MM.1S (cell line): Measurements from ENCODE around the gene RNFT2.

Experiments used
- DNase-seq: peaks from one replicate; pipeline ENCODE4 v3.0.0-alpha.2; 2015
- H2AFZ ChIP-seq: fragments of 300-600 bp; sonication (generic); 2 replicates; pipeline ENCODE4 v1.6.0; 2016; ENCODE audit warnings: antibody characterized with exemption, low read length
- H3F3A ChIP-seq: fragments of 300-600 bp; sonication (generic); 2 replicates; pipeline ENCODE4 v1.6.1; 2016; ENCODE audit warnings: mild to moderate bottlenecking, antibody characterized with exemption, low read length, moderate library complexity, mixed read lengths; ENCODE audit not compliant: insufficient read depth
- H3K27ac ChIP-seq: fragments of 300-600 bp; sonication (generic); 2 replicates; pipeline ENCODE4 v1.5.1; 2016; ENCODE audit warnings: mild to moderate bottlenecking, low read length
- H3K27me3 ChIP-seq: fragments of 300-600 bp; sonication (generic); replicated peaks from 2 replicates; pipeline ENCODE4 v1.6.0; 2016; ENCODE audit warnings: low read length; ENCODE audit not compliant: insufficient read depth
- H3K36me3 ChIP-seq: fragments of 300-600 bp; sonication (generic); replicated peaks from 2 replicates; pipeline ENCODE4 v1.6.1; 2016; ENCODE audit warnings: mild to moderate bottlenecking, low read length, mixed read lengths; ENCODE audit not compliant: insufficient read depth
- H3K4me1 ChIP-seq: fragments of 300-600 bp; sonication (generic); 2 replicates; pipeline ENCODE4 v1.6.1; 2016; ENCODE audit warnings: low read length, mixed read lengths
- H3K4me2 ChIP-seq: fragments of 300-600 bp; sonication (generic); 2 replicates; pipeline ENCODE4 v1.6.0; 2016; ENCODE audit warnings: low read depth, low read length
- H3K4me3 ChIP-seq: fragments of 300-600 bp; sonication (generic); 2 replicates; pipeline ENCODE4 v1.5.1; 2016; ENCODE audit warnings: low read length, mixed read lengths
- H3K79me2 ChIP-seq: fragments of 300-600 bp; sonication (generic); 2 replicates; pipeline ENCODE4 v1.6.1; 2016; ENCODE audit warnings: mixed run types, low read length, mixed read lengths
- H3K9ac ChIP-seq: fragments of 300-600 bp; sonication (generic); 2 replicates; pipeline ENCODE4 v1.6.1; 2016; ENCODE audit warnings: low read length, mixed read lengths
- H3K9me2 ChIP-seq: fragments of 300-600 bp; sonication (generic); replicated peaks from 2 replicates; pipeline ENCODE4 v1.6.1; 2016; ENCODE audit warnings: mild to moderate bottlenecking, low read length, mixed read lengths; ENCODE audit not compliant: insufficient read depth
- H3K9me3 ChIP-seq: fragments of 300-600 bp; sonication (generic); replicated peaks from 2 replicates; pipeline ENCODE4 v1.6.1; 2016; ENCODE audit warnings: mild to moderate bottlenecking, low read length, mixed read lengths; ENCODE audit not compliant: insufficient read depth
- H4K20me1 ChIP-seq: fragments of 300-600 bp; sonication (generic); 2 replicates; pipeline ENCODE4 v1.6.1; 2016; ENCODE audit warnings: mild to moderate bottlenecking, low read length, moderate library complexity, mixed read lengths; ENCODE audit not compliant: insufficient read depth
- CTCF ChIP-seq: fragments of 300-600 bp; sonication (generic); IDR thresholded peaks from 2 replicates; pipeline ENCODE4 v1.5.1; 2016; ENCODE audit warnings: antibody characterized with exemption, low read length, mixed read lengths
- EZH2 ChIP-seq: fragments of 300-600 bp; sonication (generic); optimal IDR thresholded peaks from 2 replicates; pipeline ENCODE3; 2017; ENCODE audit warnings: low read depth, mild to moderate bottlenecking, antibody characterized with exemption, low read length, mixed read lengths
- EZH2phosphoT487 ChIP-seq: fragments of 300-600 bp; sonication (generic); IDR thresholded peaks from 2 replicates; pipeline ENCODE4 v1.6.1; 2018; ENCODE audit warnings: antibody characterized with exemption, low read length

RNFT2 gene

DNA sequence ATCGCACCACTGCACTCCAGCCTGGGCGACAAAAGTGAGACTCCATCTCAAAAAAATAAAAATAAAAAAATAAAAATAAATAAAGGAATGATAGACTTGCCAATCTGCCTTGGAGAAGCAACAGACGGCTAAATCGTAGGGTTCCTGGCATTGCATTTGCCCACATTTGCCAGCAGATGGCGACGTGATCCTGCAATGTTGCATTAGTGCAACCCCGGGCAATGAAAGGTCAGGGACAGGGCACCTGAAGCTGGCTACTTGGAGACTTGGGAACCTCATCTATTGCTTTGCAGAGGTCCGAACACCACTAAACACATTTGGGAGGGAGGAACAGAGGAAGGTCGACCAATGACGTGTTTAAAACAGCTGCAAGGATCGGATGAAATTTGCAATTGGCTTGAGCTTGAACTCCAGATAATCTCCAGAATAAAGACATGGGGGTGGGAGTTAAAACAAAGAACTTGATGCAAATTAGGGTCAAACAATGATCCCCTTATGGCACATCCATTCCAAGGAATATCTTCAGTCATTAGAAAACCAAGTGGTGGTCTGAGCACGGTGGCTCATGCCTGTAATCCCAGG is 34.8 kb upstream of the RNFT2 start:
- Histone ChIP-seq H3K27ac (no peak overlapping the region), H3K4me3 (no peak overlapping the region), H3K9me3 (no peaks in the 10 kb centered on the region), H3K27me3 (no peaks in the 10 kb centered on the region), H3K9me2 (no peaks in the 10 kb centered on the region), H3K4me1 (peaks cover 17% of the 10 kb centered on the region), H3K36me3 (no peaks in the 10 kb centered on the region), H3K4me2 (0 out of 2 replicates have a peak overlapping the region, but pooled peaks have one; percentile 13), H4K20me1 (no peaks in the 10 kb centered on the region), H3K9ac (no peak overlapping the region), H2AFZ (no peak overlapping the region), H3K79me2 (no peaks in the 10 kb centered on the region), H3F3A (no peaks in the 10 kb centered on the region)
- TF ChIP-seq EZH2 (no peak), CTCF (peak; percentile 56)
- DNase-seq: peak; percentile 61

DNA sequence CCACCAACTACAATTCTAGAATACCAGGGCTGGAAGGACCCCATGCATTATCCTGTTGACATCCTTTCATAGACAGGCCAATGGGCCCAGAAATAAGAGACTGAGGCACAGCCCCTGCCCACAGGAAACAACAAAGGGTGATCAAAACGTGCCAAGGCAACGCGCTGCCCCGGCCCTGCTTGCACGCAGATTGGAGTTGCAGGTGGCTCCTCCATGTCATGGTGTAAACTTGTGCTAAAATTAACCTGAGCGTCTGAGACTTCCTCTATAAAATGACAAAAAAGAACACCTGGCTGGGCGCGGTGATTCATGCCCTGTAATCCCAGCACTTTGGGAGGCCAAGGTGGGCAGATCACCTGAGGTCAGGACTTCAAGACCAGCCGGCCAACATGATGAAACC is 30.4 kb upstream of the RNFT2 start:
- H3K9ac ChIP-seq: no peak overlapping the region
- H4K20me1 ChIP-seq: no peaks in the 10 kb centered on the region
- H3F3A ChIP-seq: peaks cover 6% of the 10 kb centered on the region; the same call in 1 of the 2 replicates
- H3K9me2 ChIP-seq: no peaks in the 10 kb centered on the region
- peak; percentile 71 for DNase-seq
- H3K79me2 ChIP-seq: no peaks in the 10 kb centered on the region
- H2AFZ ChIP-seq: 0 out of 2 replicates have a peak overlapping the region, but pooled peaks have one; percentile 10
- H3K27ac ChIP-seq: peak overlapping the region; percentile 71
- H3K36me3 ChIP-seq: no peaks in the 10 kb centered on the region
- TF ChIP-seq CTCF: no peak
- TF ChIP-seq EZH2: no peak
- TF ChIP-seq EZH2phosphoT487: no peak
- H3K4me3 ChIP-seq: no peak overlapping the region
- H3K4me1 ChIP-seq: peaks cover 43% of the 10 kb centered on the region
- no peaks in the 10 kb centered on the region for H3K27me3 ChIP-seq
- H3K4me2 ChIP-seq: no peak overlapping the region
- no peaks in the 10 kb centered on the region for H3K9me3 ChIP-seq

GRCh38 chr12:116708826-116709756 is 29.0 kb upstream of the RNFT2 start:
- no peaks in the 10 kb centered on the region for H4K20me1 ChIP-seq
- H3K4me1 ChIP-seq: peaks cover 39% of the 10 kb centered on the region
- H3K9ac ChIP-seq: peak overlapping the region; percentile 47
- peak overlapping the region; percentile 53; the same call in 1 of the 2 replicates for H2AFZ ChIP-seq
- H3K27ac ChIP-seq: peak overlapping the region; percentile 71
- H3K36me3 ChIP-seq: no peaks in the 10 kb centered on the region
- H3K4me3 ChIP-seq: no peak overlapping the region
- TF ChIP-seq EZH2: no peak
- TF ChIP-seq EZH2phosphoT487: no peak
- TF ChIP-seq CTCF: peak; percentile 52
- H3K79me2 ChIP-seq: no peaks in the 10 kb centered on the region
- H3K27me3 ChIP-seq: no peaks in the 10 kb centered on the region
- no peaks in the 10 kb centered on the region for H3K9me3 ChIP-seq
- peak overlapping the region; percentile 54; the same call in 1 of the 2 replicates for H3K4me2 ChIP-seq
- H3K9me2 ChIP-seq: no peaks in the 10 kb centered on the region
- peaks cover 6% of the 10 kb centered on the region; the same call in 1 of the 2 replicates for H3F3A ChIP-seq
- DNase-seq: peak; percentile 71
